NCI-H1105 treated with DMSO at 0.1 percent for 48 hours (cell line): ENCODE measurements around the gene PIM3.

Experiments used
- DNase-seq: peaks from one replicate; lab custom pipeline; 2025; lab: John Stamatoyannopoulos, UW

Gene PIM3

DNA sequence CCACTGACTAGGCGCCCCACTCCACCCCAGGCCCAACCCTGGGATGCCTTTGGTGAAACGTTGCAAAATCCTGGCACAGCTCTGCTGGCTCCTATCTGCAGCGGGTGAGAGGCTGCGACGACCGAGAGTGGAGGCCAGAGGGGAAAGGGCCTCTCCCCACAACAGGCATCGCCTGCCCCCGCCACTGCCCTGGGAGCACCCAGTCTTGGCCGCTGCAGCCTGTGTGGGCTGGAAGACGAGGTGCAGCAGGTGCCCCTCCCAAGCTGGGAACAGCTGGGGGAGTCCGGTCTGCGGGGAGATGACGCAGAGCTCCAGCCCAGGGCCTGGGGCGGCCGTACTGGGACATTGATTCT lies 4.2 kb upstream of the PIM3 start:
- DNase-seq = no peak

DNA sequence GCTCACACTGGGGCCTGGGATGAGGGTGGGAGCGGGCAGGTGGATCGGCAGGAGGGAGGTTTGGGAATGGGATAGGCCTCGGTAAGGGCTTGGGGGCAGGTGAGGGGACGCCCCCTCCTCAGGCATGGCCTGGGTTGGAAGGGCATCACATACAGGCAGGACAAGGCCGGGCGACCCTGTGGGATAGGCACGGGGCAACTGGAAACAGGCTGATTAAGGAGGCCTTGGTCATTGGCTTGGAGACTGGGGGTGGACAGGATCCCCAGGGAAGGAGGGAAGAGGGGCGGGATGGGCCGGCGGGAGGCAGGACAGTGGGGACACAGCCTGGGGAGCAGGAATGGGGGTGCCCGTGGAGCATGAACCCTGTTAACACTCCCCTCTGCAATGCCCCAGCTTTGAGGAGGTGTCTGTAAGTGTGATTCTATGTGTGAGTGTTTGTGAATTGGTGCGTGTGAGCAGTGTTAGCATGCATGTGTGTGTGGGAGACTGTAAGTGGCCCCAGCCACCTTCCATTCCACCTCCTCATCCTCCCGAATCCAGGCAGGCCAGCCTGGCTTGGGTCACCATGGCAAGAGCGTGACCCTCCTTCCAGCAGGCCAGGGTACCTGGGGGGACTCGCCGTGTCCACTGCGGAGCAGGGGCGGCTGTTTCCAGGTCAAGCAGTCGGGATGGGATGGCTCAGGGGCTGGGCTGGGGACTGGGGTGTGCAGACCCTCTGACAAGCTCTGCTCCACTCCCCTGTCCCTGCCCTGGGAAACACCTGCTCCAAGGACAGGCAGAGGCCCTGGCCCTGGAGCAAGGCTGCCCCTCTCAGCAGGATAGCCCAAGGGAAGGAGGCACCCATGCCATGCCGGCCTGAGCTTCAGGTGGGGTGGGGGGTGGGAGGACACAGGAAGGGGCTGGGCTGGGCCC lies 3.4 kb upstream of the PIM3 start:
- no peak for DNase-seq

DNA sequence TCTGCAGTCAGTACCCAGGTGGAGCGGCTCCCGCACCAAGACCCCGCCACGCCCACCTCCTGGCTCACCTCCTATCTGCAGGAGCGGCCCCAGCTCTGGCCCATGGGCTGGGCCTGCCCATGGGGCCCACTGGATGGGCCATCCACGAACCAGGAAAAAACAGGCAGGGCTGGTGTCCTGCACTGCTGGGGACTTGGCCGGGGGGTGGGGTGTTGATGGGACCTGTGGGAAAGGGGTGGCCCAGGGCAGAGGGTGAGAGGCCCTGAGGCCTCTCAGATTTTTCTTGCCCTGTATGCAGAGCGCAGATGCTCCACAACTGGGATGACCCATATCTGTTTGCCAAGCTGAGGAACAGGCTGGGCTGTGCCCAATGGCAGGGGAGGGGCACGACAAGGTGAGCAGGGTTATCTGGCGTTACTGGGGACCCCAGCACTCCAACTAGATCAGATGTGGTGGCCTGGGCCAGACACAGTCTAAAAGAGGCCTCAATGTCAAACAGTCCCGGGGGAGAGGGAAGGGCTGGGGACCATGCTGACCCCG lies 2.7 kb upstream of the PIM3 start:
- DNase-seq = no peak

DNA sequence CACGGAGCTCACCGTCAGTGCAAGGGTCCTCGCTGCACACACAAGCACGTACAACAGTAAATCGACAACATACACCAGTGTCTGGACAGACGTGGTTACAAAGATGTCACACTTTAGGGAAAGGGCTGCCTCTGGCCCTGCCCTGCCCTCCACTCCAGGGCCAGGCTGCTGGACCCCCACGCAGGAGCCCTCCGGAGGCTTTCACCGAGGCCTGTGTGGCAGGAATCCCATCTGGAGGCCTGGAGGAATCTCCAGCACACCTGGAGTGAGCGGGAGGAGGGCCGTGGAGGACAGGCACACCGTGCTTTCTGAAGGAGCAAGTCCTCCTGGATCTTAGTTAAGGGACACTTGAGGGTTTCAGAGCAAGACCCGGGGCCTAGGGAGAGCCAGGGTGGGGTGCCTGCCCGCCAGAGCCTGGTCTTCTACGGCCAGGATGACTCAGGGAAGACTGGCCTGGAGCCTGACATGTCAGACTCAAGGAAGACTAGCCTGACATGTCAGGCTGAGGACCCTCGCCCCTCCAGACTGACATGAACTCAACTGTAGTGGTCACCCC lies 2.1 kb upstream of the PIM3 start:
- DNase-seq = no peak

DNA sequence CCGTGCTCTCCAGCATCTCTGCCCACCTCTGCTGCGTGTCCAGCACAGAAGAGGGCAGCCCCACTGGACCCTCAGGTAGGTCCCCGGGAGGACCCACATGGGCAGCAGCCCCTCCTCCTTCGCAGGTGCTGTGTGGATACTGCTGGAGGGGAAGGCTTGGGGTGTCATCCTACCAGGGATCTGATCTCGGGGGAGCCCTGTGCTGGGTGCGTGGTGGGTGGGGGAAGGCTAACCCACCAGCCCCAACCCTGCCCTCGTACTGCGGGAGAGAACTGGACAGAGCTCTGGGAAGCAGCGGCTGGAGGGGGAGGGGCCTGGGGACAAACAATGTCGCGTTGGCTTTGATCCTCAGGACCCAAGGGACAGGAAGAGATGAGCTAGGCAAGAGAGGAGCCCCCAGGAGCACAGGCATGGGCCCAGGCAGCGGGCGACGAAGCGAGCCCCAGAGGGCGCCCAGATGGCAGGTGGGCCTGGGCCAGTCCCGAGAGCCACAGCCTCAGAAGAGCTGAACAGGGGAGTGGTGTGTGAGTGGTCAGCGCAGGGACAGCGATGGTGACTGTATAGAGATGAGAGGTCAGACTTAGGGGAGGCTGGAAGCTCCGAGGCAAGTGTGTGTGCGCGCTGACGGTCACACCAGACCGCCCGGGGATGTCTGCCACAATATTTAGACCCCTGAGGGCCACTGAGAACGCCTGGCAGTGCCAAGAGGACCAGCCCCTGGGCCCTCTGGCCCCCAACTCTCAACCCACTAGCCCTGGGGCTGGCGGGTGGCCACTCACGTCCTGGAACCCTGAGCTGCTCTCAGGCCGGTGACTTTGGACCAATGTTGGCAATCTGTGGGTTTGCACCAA lies 1.4 kb upstream of the PIM3 start:
- no peak for DNase-seq

DNA sequence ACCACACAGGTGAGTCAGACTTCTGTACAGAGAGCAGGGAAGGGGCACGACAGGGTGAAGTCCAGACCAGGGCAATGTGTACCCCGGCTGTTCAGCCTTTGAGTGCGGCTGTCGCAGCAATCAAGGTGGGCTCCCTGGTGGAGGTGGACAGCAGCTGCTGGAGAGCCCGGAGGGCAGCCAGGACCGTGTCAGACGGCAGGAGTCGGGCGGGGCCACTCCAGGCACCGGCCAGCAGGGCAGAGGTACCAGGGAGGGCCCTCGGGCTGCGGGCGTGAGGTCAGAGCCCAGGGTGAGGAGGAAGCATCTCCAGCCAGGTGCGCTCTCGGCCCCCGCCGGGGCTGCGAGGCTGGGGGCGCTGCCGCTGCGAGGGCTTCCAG lies 802 bp upstream of the PIM3 start:
- no peak for DNase-seq

DNA sequence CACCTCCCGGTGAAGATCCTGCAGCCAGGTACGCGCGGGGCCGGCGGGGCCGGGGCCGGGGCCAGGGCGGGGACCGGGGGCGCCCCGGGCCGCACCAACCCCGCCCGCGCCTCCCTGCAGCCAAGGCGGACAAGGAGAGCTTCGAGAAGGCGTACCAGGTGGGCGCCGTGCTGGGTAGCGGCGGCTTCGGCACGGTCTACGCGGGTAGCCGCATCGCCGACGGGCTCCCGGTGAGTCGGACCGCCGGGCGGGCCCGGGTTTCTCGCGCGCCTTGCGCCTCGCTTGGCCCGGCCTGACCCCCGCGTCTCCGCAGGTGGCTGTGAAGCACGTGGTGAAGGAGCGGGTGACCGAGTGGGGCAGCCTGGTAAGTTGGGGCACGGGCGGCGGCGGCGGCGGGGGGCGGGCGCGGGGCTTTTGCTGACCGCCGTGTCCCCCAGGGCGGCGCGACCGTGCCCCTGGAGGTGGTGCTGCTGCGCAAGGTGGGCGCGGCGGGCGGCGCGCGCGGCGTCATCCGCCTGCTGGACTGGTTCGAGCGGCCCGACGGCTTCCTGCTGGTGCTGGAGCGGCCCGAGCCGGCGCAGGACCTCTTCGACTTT lies 531 bp downstream of the PIM3 start:
- no peak for DNase-seq

DNA sequence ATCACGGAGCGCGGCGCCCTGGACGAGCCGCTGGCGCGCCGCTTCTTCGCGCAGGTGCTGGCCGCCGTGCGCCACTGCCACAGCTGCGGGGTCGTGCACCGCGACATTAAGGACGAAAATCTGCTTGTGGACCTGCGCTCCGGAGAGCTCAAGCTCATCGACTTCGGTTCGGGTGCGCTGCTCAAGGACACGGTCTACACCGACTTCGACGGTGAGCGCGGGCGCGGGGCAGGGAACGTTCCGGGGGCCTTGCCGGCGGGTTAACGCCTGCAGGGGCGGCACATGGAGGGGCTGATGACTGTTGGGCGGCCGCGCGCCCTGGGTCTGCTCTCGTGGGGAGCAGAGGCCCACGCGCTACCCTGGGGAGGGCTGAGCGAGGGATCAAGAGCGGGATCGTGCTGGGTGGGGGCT lies 1.0 kb downstream of the PIM3 start:
- DNase-seq = no peak

DNA sequence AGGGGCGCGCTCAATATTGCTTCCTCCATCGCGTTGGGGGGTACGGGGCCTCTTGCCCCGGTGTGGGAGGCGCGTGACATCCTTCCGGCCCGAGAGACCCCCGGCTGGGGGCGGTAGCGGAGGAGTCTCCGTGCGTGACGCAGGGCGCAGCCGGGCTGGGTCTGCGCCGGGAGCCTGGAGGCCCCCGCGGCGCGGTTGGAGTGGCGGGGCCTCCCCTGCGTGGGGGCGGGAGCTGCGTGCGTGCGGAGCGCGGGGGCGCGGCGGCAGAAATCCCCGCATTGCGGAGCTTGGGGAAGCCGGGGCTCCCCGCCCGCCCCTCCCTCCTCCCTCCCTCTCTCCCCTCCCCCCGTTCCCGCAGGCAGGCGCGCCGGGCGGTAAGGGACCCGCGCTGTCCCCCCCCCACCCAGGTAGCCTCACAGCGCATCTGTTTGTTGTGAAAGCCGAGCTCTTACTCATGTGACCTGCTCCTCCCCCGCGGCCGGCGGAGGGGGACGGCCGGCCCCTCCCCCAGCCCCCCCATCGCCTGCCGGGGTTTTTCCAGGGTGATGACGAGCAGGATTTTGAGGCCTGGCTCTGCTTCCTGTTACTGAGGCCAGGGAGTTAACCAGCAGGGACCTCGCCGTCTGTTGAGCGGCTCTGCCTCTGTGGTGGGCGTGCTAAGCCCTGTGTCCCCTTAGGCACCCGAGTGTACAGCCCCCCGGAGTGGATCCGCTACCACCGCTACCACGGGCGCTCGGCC lies 1.6 kb downstream of the PIM3 start:
- peak; percentile 43 for DNase-seq

DNA sequence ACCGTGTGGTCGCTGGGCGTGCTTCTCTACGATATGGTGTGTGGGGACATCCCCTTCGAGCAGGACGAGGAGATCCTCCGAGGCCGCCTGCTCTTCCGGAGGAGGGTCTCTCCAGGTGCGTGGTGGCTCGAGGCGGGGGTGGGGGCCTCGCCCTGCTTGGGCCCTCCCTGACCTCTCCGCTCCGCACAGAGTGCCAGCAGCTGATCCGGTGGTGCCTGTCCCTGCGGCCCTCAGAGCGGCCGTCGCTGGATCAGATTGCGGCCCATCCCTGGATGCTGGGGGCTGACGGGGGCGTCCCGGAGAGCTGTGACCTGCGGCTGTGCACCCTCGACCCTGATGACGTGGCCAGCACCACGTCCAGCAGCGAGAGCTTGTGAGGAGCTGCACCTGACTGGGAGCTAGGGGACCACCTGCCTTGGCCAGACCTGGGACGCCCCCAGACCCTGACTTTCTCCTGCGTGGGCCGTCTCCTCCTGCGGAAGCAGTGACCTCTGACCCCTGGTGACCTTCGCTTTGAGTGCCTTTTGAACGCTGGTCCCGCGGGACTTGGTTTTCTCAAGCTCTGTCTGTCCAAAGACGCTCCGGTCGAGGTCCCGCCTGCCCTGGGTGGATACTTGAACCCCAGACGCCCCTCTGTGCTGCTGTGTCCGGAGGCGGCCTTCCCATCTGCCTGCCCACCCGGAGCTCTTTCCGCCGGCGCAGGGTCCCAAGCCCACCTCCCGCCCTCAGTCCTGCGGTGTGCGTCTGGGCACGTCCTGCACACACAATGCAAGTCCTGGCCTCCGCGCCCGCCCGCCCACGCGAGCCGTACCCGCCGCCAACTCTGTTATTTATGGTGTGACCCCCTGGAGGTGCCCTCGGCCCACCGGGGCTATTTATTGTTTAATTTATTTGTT lies 2.4 kb downstream of the PIM3 start:
- no peak for DNase-seq

DNA sequence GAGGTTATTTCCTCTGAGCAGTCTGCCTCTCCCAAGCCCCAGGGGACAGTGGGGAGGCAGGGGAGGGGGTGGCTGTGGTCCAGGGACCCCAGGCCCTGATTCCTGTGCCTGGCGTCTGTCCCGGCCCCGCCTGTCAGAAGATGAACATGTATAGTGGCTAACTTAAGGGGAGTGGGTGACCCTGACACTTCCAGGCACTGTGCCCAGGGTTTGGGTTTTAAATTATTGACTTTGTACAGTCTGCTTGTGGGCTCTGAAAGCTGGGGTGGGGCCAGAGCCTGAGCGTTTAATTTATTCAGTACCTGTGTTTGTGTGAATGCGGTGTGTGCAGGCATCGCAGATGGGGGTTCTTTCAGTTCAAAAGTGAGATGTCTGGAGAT lies 3.1 kb downstream of the PIM3 start:
- DNase-seq = no peak

DNA sequence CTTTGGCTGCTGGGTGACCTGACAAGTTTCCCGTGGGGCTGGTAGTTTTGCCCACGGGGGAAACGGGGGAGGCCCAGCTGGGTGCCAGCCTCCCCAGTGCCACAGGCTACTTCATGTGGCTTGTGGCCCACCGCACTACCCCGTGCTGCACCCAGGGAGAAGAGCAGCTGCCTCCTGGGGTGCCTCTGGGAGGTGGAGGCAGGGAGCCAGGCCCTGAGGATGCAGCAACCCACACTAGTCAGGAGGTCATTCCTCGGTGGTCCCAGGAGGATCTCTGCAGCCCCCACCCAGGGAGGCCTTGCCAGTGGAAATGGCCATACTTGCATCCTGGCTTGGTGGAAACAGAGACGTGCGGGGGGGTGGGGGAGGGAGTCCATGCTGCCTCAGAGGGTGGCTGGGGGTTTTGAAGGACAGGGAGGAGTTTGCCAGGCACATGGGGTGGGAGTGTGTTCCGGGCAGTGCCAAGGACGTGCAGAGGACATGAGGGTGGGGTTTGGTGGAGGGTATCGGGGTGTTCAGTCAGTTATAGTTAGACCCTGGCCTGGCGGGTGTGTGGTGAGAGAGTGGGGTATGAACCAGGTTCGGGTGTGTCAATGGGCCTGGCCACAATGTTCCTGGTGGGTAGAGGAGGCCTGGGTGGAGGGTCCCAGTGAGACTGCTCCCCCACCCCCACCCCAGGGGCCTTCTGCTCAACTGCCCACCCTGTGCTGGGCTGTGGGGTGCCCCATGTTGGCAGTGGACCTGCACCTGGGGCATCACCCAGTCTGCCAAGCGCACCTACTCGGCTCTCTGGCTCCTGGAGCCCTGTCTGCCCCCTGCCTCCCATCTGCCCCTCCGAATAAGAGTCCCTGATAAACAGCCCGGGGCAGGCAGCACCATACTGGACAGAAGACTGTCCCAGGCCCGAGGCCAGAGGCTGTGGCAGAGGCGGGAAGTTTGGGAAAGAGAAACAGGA lies 3.8 kb downstream of the PIM3 start:
- no peak for DNase-seq

DNA sequence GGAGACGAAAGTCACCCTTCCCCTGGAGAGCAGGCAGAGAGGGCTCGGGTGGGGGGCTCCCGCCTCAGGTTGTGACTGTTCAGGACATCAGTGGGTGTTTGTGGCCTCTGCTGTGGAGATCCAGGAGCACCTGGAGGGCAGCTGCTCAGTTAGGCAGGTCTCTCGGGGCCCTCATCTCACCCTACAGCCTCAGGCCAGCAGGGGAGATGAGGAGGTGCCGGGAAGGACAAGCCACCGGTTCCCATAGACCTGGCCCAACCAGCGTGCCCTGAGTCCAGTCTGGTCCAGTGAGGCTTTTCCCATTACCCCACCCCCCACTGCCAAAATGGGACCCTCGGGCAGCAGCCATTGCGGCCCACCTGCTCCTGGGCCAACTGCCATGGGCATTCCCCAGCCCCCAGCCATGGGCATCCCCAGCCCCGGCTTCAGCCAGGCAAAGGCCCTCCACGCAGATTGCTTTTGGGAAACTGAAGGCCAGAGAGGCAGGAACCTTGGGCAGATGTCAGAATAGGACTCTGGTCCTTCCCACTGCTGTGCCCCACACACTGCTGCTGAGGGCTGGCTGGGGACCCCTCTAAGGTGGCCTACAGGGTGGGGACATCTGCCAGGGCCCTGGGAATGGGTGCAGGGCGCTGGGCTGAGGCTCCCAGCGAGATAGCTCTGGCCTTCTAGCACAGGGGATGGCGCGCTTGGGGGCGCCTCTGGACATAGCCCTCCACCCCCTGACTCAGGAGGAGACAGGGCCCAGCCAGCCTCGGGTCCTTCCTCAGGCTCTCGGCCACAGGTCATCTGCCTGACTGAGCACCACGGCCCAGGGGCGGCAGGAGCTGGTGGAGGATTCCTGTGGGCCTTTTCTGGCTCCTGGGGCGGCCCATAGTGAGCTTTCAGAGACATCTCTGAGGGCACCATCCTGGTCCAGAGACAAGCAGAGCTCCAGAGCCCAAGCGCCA lies 4.8 kb downstream of the PIM3 start:
- no peak for DNase-seq

DNA sequence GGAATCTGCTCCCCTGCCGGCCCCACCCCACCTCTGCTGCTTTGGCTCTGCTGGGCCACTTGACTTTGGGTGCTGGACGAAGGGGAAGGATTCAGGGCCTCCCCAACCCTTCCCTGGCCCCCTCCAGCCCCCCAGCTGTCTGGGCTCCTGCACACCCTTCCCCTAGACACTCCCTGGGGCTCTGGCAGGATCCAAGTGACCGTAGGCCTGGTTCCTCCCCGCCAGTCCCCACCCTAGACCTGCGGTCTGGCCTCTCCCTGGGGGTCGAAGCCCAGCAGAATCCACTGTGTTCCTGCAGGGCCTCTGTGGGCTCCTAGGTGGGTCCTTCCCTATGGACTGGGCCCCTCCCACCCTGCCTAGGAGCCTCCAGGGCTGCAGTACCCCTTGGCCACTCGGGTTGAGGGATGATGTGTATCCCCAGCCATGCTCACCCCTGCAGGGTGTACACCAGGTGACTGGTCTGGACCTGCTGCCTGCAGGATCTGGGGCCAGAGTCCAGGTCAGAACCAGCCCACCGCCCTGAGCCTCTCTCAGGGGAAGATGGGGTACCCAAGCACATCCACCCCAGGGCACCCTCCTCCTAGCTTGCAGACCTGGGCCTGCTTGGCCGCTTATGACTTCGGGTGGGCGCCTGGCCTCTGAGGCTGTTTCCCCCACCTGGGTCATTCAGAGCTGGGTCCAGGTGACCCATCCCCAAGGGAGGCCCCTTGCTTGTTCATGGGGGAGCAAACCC lies 5.6 kb downstream of the PIM3 start:
- DNase-seq = no peak

DNA sequence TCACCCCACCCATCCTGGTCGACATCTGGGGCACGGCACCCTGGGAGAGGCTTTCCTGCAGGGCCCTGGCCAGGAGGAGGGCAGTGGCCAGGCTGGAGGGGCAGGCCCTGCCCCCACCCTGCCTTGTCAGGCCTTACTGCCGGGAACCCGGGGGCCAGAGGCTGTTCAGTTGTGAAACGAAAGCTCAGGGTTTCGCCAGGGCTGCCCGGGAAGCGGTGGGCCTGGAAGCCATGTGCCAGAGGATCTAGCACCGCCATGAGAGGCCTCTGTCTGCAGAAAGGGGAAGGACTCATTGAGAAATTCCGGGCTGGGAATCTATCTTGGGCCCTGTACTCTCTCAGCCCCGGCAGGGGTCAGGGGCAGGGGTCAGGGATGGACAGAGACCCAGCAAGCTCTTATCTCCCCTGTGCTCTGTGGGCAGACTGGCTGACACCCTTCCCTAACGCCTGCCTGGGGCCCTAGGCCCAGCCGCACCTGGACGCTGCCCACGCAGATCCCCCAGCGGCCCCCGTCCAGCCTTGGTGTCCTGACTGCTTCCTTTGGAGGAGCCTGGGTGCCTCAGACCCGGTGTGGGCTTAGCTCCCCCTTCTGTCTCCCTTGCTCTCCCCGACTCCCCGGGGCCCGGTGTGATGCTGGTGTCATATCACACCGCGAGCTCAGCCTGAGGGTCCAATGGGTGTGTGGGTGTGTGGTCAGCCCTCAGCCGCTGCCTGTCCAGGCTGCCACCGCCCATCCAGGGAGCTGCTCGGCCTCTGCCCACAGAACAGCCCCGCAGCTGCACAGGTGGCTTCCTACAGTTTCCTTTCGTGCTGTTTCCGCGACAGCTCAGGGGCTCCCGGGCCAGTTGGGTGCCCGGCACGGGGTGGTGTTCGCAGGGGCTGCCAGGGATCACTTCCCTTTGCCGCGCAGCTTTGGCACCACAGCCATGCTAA lies 6.5 kb downstream of the PIM3 start:
- DNase-seq = no peak

DNA sequence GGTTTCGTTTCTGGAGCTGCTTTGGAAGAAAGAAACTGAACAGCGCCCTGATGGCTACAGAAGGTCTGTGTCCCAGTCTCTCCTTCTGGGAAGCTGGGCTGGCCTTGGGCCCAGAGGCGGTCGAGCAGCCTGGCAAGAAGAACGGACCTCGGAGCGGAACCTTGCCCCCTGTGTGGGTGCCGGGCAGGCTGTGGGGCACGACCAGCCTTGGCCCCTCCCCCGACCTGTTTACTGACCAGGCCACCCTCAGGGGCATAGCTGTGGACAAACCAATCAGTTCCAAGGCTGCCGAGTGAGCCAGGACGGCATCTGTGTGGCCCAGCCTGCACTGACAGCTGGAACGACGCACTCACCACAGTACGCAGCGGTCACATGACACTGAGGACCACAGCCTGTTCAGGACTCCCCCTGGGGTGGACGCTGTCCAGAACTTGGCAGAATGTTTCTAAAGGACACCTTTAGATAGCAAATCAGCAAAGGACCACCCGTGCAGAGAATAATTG lies 7.2 kb downstream of the PIM3 start:
- no peak for DNase-seq
